DOHH2 (cell line): ENCODE results near the gene IFNL4.
A peak's percentile ranks its signal among the peaks of the same experiment; 100 is the strongest.

Experiments
- H3F3A ChIP-seq: fragments of 200-600 bp; sonication (generic), shearing (Covaris generic); 2 replicates; pipeline ENCODE4 v1.6.0; 2016; ENCODE audit warnings: antibody characterized with exemption, mild to moderate bottlenecking; ENCODE audit not compliant: control insufficient read depth, insufficient read depth
- H3K27ac ChIP-seq: fragments of 200-600 bp; sonication (generic); 2 replicates; pipeline ENCODE4 v1.5.1; 2014; ENCODE audit warnings: low read depth, mild to moderate bottlenecking, low read length, moderate library complexity
- H3K27me3 ChIP-seq: fragments of 200-600 bp; sonication (generic); 2 replicates; pipeline ENCODE4 v1.6.1; 2014; ENCODE audit warnings: mild to moderate bottlenecking, low read length, mixed read lengths; ENCODE audit not compliant: control insufficient read depth
- H3K36me3 ChIP-seq: fragments of 200-600 bp; sonication (generic); 2 replicates; pipeline ENCODE4 v1.6.1; 2014; ENCODE audit warnings: mild to moderate bottlenecking, low read length, moderate library complexity, mixed read lengths; ENCODE audit not compliant: control insufficient read depth
- H3K4me1 ChIP-seq: fragments of 200-600 bp; sonication (generic); 2 replicates; pipeline ENCODE4 v1.6.1; 2014; ENCODE audit warnings: mild to moderate bottlenecking, low read length, mixed read lengths; ENCODE audit not compliant: control insufficient read depth
- H3K4me2 ChIP-seq: fragments of 200-600 bp; sonication (generic); 2 replicates; pipeline ENCODE4 v1.6.0; 2014; ENCODE audit warnings: mild to moderate bottlenecking, low read length, moderate library complexity
- H3K4me3 ChIP-seq: fragments of 200-600 bp; sonication (generic); 2 replicates; pipeline ENCODE4 v1.5.1; 2014; ENCODE audit warnings: mild to moderate bottlenecking, low read length, mixed read lengths
- H3K79me2 ChIP-seq: fragments of 200-600 bp; sonication (generic); 2 replicates; pipeline ENCODE4 v1.6.1; 2014; ENCODE audit warnings: mild to moderate bottlenecking, low read length, mixed read lengths; ENCODE audit not compliant: control insufficient read depth
- H3K9me2 ChIP-seq: fragments of 200-600 bp; sonication (generic); replicated peaks from 2 replicates; pipeline ENCODE4 v1.6.1; 2014; ENCODE audit warnings: mild to moderate bottlenecking, low read length, mixed read lengths; ENCODE audit not compliant: control insufficient read depth
- H3K9me3 ChIP-seq: fragments of 200-600 bp; sonication (generic); 2 replicates; pipeline ENCODE4 v1.6.1; 2014; ENCODE audit warnings: antibody characterized with exemption, low read length, mixed read lengths; ENCODE audit not compliant: control insufficient read depth, insufficient read depth
- H4K20me1 ChIP-seq: fragments of 200-600 bp; sonication (generic); 2 replicates; pipeline ENCODE4 v1.6.0; 2014; ENCODE audit warnings: low read depth, mild to moderate bottlenecking, antibody characterized with exemption, low read length, moderate library complexity; ENCODE audit not compliant: control insufficient read depth, insufficient read depth
- CTCF ChIP-seq: fragments of 200-600 bp; sonication (generic); IDR thresholded peaks from one replicate; pipeline ENCODE4 v1.5.1; 2014; ENCODE audit warnings: antibody characterized with exemption, mild to moderate bottlenecking, low read depth, low read length; ENCODE audit not compliant: poor library complexity, severe bottlenecking
- EZH2phosphoT487 ChIP-seq: fragments of 200-600 bp; sonication (generic); IDR thresholded peaks from 2 replicates; pipeline ENCODE4 v1.6.1; 2017; ENCODE audit warnings: borderline replicate concordance, mild to moderate bottlenecking, antibody characterized with exemption, low read length, moderate library complexity, mixed read lengths

Gene IFNL4

GRCh38 chr19:39238944-39239343, 9.7 kb downstream of the IFNL4 start:
- Histone ChIP-seq H3K9me3 (no peaks in the 10 kb centered on the region), H4K20me1 (no peaks in the 10 kb centered on the region), H3F3A (no peaks in the 10 kb centered on the region), H3K36me3 (no peaks in the 10 kb centered on the region), H3K27ac (no peak overlapping the region), H3K4me3 (no peak overlapping the region), H3K79me2 (no peaks in the 10 kb centered on the region), H3K4me2 (no peak overlapping the region), H3K4me1 (peaks cover 8% of the 10 kb centered on the region), H3K27me3 (no peaks in the 10 kb centered on the region), H3K9me2 (no peaks in the 10 kb centered on the region)
- TF ChIP-seq EZH2phosphoT487 = no peak

GRCh38 chr19:39238209-39238608, 10.4 kb downstream of the IFNL4 start:
- Histone ChIP-seq H3K4me2 (peak overlapping the region; percentile 40), H3F3A (no peaks in the 10 kb centered on the region), H3K9me2 (no peaks in the 10 kb centered on the region), H3K4me3 (no peak overlapping the region), H3K27me3 (0 out of 2 replicates have a peak, but pooled peaks cover 3% of the 10 kb centered on the region), H3K36me3 (no peaks in the 10 kb centered on the region), H4K20me1 (no peaks in the 10 kb centered on the region), H3K4me1 (peaks cover 8% of the 10 kb centered on the region), H3K9me3 (no peaks in the 10 kb centered on the region), H3K27ac (no peak overlapping the region), H3K79me2 (no peaks in the 10 kb centered on the region)
- TF ChIP-seq CTCF (no peak), EZH2phosphoT487 (no peak)

GRCh38 chr19:39237200-39238184, 11.2 kb downstream of the IFNL4 start:
- H3K79me2 ChIP-seq = no peaks in the 10 kb centered on the region
- no peaks in the 10 kb centered on the region for H3F3A ChIP-seq
- no peaks in the 10 kb centered on the region for H4K20me1 ChIP-seq
- no peak overlapping the region for H3K27ac ChIP-seq
- TF ChIP-seq CTCF = no peak
- TF ChIP-seq EZH2phosphoT487 = no peak
- H3K4me3 ChIP-seq = no peak overlapping the region
- peaks cover 8% of the 10 kb centered on the region for H3K4me1 ChIP-seq
- H3K4me2 ChIP-seq = peak overlapping the region; percentile 40
- H3K27me3 ChIP-seq = 0 out of 2 replicates have a peak, but pooled peaks cover 3% of the 10 kb centered on the region
- no peaks in the 10 kb centered on the region for H3K9me2 ChIP-seq
- no peaks in the 10 kb centered on the region for H3K9me3 ChIP-seq
- H3K36me3 ChIP-seq = no peaks in the 10 kb centered on the region

GRCh38 chr19:39236527-39236926, 12.1 kb downstream of the IFNL4 start:
- no peaks in the 10 kb centered on the region for H3F3A ChIP-seq
- TF ChIP-seq EZH2phosphoT487 (no peak), CTCF (no peak)
- no peak overlapping the region for H3K27ac ChIP-seq
- no peaks in the 10 kb centered on the region for H3K9me2 ChIP-seq
- H3K4me1 ChIP-seq = peaks cover 8% of the 10 kb centered on the region
- H3K4me2 ChIP-seq = no peak overlapping the region
- H3K27me3 ChIP-seq = 0 out of 2 replicates have a peak, but pooled peaks cover 3% of the 10 kb centered on the region
- no peaks in the 10 kb centered on the region for H3K79me2 ChIP-seq
- no peak overlapping the region for H3K4me3 ChIP-seq
- H3K9me3 ChIP-seq = no peaks in the 10 kb centered on the region
- H3K36me3 ChIP-seq = no peaks in the 10 kb centered on the region
- no peaks in the 10 kb centered on the region for H4K20me1 ChIP-seq
